ENCODE results near the gene BTBD16. TPM values are rescaled to one million over a fixed set of nuclear protein-coding genes. Genes with fewer than 3 reads are reported as not detected.
A peak's percentile ranks its signal among the peaks of the same experiment; 100 is the strongest.

BTBD16 gene
- total RNA-seq, 1 experiment from 2014 or later = not detected

GRCh38 chr10:122233857-122234348 lies 37.2 kb upstream of the BTBD16 start:
- Histone ChIP-seq H3K79me1 (ENCODE audit: insufficient read depth, low read depth, low read length, poor library complexity, severe bottlenecking) (no peaks in the 10 kb centered on the region), H3K9me3 (ENCODE audit: control insufficient read depth, low read depth, low read length) (no peaks in the 10 kb centered on the region), H3K18ac (ENCODE audit: insufficient read length, low read depth, low read length) (no peak overlapping the region), H3K4me1 (ENCODE audit: insufficient read depth, low read length) (no peaks in the 10 kb centered on the region), H2BK12ac (ENCODE audit: insufficient read length, low read depth, low read length) (no peak overlapping the region), H3K14ac (ENCODE audit: insufficient read depth, low read length) (no peak overlapping the region; the same call in 1 of the 2 replicates), H3K9ac (ENCODE audit: extremely low read depth, insufficient read length, low read length) (no peak overlapping the region), H3K4ac (ENCODE audit: low read depth, low read length) (no peak overlapping the region), H2AK5ac (ENCODE audit: insufficient read length, low read length) (no peak overlapping the region), H3K27ac (ENCODE audit: insufficient read length, low read depth, low read length) (no peak overlapping the region), H3K4me2 (ENCODE audit: insufficient read depth, insufficient read length, low read length) (no peak overlapping the region), H2BK5ac (ENCODE audit: insufficient read length, low read length) (no peak overlapping the region), H3T11ph (ENCODE audit: low read length) (no peak overlapping the region), H4K8ac (replicated peaks; ENCODE audit: insufficient read length, low read depth, low read length) (no peak overlapping the region), H4K20me1 (ENCODE audit: control insufficient read depth, insufficient read depth, insufficient read length) (no peaks in the 10 kb centered on the region), H3K56ac (ENCODE audit: insufficient read length, low read depth, low read length) (no peak overlapping the region), H2BK120ac (ENCODE audit: low read depth, low read length, poor library complexity, severe bottlenecking) (no peak overlapping the region), H2BK20ac (ENCODE audit: low read depth, low read length, poor library complexity, severe bottlenecking) (no peak overlapping the region), H4K5ac (ENCODE audit: insufficient read length, low read depth, low read length) (no peak overlapping the region), H3K79me2 (ENCODE audit: insufficient read depth, low read length) (no peaks in the 10 kb centered on the region), H3K23me2 (ENCODE audit: insufficient read length, low read depth, low read length, poor library complexity, severe bottlenecking) (no peaks in the 10 kb centered on the region), H3K23ac (ENCODE audit: insufficient read length, low read depth, low read length) (no peak overlapping the region), H3K27me3 (ENCODE audit: insufficient read depth, low read length) (no peaks in the 10 kb centered on the region), H4K91ac (ENCODE audit: insufficient read length, low read depth, low read length) (no peak overlapping the region), H2BK15ac (ENCODE audit: low read depth, low read length) (no peak overlapping the region), H2AFZ (ENCODE audit: low read length) (no peak overlapping the region)
- no peak for TF ChIP-seq CTCF (conservative IDR thresholded peaks at IDR 0.05)
- WGBS (ENCODE audit: extremely low coverage, insufficient read length, low lambda C conversion rate) = no CpG with 5 or more reads among the region's 11 CpGs
- no peak overlapping the region for H3K4me3 Mint-ChIP-seq
- peak overlapping the region in 1 of 3 experiments; percentile 66; a peak in 4 of 7 replicates for H3K27ac Mint-ChIP-seq
- no peaks in the 10 kb centered on the region for H3K9me3 Mint-ChIP-seq
- H3K27me3 Mint-ChIP-seq (ENCODE audit: low read depth) = no peaks in the 10 kb centered on the region
- H3K36me3 Mint-ChIP-seq (ENCODE audit: insufficient read depth in 1 of 3, low read depth in 3 of 3) = peaks cover 29 to 60% (median 59%) of the 10 kb centered on the region in 3 experiments; a peak in 6 of 7 replicates
- H3K4me1 Mint-ChIP-seq = no peaks in the 10 kb centered on the region
- DNase-seq = no peak
